HG02763 (cell line): ENCODE measurements around the gene CAPN5.

Experiments used
- ATAC-seq: cut with Tn5 transposase; IDR thresholded peaks from one replicate; pipeline ENCODE4 v1.9.1; 2021; ENCODE audit warnings: mild to moderate bottlenecking, moderate library complexity; ENCODE audit not compliant: unreplicated experiment

The CAPN5 gene

GRCh38 chr11:77146261-77147035 lies 79.7 kb downstream of the CAPN5 start:
- no peak for ATAC-seq

DNA sequence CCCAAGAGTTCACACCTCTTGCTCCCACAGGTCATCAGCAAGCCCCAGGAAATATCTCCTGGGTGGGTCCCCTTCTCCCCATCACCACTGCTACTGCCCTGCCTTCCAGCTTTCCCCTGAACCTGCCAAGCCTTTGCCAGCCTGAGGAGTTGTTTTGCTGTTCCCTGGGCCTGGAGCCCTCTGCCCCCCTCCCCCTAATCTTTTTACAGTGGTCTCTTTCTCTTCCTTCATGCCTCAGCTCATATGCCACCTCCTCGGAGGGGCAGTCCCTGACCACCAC lies 80.2 kb downstream of the CAPN5 start:
- ATAC-seq, result no peak

DNA sequence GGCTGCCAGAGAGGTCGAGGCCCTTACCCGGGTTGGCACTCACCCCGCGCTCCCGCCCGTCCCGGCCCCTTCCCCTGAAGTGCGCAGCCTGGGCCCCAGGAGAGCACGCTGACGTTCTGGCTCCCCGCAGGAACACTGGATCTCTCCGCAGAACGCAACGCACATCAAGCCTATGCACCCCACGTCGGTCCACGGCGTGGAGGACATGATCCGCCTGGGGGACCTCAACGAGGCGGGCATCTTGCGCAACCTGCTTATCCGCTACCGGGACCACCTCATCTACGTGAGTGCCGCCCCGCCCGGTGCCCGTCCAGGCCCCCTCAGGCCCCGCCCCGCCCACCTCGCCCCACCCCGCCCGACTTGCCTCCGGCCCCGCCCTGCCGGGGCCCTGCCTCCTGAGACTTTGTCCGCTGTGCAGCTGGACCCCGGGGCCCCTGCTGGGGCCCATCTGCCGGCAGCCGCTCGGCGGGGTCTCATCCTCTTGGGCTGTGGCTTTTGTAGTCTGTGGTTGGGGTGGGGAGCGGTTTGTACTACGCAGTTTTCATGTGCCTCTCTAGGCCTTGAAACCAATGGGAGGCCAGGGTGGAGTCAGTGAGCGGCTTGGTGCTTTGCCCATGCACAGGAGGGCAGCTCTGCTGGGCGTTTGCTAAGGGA lies 81.0 kb downstream of the CAPN5 start:
- no peak for ATAC-seq

DNA sequence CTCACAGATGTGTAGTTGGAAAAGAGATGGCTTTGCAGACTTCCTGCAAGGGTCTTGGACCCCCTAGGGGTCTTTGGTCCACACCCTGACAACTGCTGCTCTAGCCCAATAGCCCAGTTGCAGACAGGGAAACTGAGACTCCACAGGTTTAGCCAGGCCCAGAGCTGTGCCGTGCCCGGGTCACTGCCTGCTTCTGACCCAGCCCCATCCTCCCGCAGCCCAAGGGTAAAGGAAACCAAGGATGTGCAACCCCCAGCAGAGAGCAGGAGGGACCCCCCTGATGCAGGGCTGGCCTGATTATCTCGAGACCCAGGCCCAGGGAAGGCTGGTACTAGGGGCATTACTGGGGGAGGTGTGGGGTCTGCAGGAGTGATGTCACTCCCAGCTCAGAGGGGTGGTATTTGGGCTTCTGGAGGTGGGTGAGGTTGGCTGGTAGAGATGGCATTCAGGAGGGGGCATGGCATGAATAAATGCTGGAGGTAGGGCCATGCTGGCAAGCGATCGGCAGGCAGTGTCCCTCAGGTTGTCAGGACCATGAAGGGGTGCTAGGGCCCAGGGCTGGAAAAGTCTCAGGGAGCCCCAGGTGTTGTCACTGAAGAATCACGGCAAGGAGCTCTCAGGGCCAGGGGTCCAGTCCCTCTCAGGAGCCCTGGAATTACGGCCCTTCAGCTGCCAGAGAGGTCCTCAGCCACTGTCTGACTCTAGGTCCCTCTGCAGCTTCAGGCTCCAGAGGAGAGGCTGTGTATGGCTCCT lies 82.4 kb downstream of the CAPN5 start:
- no peak for ATAC-seq

GRCh38 chr11:77149716-77150392 lies 83.1 kb downstream of the CAPN5 start:
- ATAC-seq, result no peak

DNA sequence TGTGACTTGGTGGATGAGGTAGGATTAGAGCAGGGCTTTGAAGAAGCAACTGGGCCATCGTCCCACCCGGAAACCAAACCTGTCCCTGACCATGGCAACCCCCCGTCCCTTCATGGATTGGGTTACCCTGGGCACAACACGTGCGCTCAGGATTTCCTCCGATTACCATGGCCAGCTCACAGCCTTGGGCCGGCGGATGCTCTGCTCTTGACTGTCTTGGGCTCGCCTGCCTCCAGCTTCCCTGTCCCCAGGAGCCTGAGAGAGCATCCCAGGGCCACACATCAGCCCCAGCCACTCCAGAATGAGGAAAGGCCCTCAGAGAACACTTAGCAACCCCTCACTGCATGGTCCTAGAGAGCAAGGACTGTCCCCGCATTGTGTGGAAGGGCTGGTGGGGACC lies 84.1 kb downstream of the CAPN5 start:
- ATAC-seq, result no peak

DNA sequence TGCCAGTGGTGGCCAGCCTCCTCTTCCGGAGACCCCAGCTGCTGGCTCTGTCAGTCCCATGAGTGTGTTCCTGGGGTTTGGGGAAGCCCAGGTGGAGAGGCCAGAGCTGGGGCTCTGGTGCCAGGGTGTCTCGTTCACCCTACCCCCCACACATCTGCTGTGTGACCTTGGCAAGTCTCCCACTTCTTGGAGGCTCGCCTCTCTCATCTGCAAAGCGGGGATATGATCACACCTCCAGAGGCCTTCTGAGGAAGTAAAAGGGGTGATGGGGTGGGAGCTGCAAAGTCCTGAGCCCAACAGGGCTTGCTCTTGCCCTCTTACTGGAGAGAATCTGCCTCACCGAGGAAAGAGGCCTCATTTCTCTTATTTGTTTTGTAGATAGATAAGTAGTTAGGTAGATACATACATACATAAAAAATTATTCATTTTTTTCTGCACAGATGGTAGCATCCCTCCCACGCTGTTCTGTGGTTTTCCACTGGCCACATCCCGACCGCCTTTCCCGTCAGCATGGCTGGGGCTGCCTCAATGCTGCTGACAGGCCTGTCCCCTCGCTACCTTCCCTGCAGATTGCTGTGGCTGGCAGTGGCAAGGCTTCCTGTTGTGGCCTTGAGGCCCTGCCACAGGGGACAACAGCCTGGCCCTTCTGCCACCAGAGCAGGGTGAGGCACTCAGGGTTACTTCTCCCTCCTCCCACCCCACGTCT lies 85.2 kb downstream of the CAPN5 start:
- ATAC-seq, result no peak

DNA sequence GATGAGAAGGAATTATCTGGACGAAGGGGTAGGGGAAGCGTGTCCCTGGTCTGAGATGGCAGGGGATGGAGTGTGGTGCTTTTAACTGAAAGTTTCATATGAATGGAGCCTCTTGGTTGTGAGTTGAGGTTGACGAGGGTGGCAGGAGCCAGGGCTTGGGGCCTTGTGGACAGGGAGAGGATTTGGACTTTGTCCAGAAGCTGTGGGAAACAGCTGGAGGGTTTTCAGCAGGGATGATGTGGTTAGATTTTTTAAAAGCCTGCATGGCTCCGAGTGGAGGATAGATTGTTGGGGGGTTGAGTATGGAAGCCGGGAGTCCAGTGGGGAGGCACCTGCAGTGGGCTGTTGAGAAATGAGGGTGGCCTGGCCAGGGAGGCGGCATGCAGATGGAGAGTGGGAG lies 86.1 kb downstream of the CAPN5 start:
- ATAC-seq, result no peak

DNA sequence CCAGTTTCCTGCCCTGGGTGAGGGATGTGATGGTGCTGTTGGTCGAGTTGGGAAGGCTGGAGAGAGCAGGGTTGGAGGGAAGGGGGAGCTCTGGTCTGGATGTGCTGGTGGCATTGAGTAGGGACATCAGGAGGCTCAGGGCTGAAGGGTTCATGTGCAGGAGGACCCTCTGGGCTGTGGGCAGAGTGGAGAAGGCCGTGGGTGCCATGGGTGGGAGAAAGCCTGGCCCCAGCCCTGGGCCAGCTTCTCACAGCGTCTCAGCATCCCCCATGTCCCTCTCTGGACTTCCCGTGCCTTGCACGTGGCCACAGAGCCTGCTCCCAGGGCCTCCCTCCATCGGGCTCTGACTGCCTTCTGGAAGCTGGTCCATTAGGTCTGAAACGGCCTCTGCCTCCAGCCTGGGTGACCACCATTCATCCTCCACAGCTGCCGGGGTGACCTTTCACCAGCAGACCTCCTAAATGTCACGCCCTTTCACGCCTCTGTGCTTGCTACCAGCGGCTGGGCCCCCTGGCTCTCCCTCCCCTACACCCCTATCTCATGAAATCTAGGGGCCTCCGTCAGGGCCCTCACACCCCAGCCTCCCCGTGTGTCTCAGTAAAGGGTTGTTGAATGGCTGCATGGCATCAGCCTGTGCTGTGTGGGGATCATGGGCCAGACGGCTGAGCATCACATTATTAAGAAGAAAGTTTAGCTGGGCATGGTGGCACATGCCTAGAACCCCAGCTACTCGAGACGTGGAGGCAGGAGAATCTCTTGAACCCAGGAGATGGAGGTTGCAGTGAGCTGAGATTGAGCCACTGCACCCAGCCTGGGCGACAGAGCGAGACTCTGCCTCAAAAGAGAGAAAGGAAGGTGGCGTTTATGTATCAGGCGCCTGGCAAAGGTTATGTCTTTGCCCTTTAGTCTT lies 86.8 kb downstream of the CAPN5 start:
- ATAC-seq, result no peak

DNA sequence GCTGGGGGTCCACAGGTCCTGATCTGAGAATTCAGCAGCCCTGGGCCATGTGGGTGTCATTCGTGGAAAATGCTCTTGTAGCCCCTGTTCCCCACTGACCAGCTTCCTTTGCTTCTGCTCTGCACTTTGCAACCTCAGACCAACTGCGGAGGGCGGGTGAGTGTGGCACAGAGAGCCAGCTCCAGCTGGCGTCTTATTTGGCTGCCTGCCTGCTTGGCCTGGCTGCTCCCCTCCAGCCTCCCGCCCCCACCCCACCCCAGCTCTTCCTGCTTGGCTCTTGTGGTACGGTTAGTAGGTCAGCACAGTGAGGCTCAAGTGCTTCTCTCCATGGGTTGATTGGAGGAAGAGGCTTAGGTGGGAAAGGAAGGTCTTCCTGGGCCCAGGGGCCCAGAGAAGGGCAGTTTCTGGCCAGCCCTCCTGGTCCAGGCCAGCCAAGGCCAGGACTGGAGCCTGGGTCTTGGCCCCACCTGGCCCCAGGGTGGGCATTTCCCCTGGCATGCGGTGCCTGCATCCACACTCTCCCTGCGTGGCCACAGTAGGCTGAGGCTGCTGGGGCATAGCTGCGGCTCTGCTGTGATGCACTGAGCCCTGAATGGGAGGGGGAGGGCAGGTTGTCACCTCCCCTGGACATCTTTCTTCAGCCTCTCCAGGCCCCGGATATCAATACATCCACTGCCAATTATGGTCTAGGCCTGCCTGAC lies 87.8 kb downstream of the CAPN5 start:
- no peak for ATAC-seq

DNA sequence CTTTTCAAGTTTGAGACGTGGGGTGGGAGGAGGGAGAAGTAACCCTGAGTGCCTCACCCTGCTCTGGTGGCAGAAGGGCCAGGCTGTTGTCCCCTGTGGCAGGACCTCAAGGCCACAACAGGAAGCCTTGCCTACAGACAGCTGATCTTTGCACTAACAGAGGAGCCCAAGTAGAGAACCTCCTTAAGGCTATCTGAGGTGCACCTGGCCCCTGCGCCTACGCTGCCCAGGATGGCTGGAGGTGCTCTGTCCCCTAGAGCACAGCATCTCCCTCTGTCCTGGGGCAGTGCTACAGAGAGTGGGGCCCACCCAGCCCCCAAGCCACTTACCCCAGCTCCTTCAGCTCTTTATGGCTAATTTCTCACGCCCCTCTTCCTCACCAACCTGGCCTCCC lies 88.3 kb downstream of the CAPN5 start:
- no peak for ATAC-seq

GRCh38 chr11:77155556-77156130 lies 88.9 kb downstream of the CAPN5 start:
- no peak for ATAC-seq

GRCh38 chr11:77156396-77157195 lies 89.8 kb downstream of the CAPN5 start:
- ATAC-seq, result no peak

DNA sequence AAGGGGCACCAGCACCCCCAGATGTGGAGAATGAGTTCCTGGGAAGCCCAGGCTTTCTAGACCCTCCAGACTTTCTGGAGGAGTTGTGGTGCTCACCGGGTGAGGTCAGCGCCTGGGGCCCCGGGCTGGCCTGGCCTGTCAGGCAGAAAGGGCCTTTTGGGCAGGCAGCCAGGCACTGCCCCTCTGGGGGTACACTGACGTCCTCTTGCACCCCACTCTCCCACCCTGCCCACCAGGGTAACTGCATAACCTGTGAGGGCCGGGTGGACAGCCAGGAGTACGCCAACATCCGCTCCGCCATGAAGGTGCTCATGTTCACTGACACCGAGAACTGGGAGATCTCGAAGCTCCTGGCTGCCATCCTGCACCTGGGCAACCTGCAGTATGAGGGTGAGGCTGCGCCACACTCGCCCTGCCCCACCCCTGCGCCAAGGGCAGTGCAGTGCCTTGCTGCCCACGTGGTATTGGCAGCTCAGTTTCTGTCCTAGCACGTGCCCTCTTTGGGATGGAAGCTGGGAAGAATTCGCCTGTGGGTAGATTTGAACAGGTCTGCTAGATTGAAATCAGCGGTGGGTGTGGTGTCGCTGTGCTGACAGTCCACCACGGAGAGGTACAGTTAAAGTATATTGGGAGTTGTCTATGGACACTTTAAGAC lies 91.4 kb downstream of the CAPN5 start:
- ATAC-seq, result no peak

DNA sequence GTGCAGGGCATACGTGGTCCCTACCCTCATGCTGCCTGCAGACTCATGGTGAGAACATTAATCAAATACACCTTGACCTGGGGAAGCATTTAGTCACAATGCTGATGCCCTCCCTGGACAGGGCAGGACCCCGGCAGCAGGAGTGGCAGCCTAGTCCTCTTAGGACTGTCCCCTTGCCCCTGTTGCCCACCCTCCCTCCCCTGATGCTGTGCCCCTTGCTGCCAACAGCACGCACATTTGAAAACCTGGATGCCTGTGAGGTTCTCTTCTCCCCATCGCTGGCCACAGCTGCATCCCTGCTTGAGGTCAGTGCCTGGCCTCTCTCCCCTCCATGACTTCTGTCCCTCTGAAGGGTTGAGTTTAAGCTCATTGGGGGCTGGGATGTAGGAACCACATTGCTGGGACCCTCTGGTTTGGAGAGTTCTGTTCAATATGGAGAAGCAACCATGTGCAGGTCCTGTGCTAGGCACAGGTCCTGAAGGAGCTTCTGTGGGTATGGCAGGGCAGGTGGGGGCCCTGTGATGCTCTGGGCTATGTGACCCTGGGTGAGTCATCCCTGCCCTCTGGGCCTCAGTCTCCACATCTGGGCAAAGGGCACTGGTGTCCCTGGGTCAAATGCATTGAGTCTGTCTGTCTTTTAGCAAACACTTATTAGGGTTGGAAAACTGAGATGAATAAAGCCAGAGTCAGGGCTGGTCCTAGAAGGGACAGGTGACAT lies 92.6 kb downstream of the CAPN5 start:
- no peak for ATAC-seq

DNA sequence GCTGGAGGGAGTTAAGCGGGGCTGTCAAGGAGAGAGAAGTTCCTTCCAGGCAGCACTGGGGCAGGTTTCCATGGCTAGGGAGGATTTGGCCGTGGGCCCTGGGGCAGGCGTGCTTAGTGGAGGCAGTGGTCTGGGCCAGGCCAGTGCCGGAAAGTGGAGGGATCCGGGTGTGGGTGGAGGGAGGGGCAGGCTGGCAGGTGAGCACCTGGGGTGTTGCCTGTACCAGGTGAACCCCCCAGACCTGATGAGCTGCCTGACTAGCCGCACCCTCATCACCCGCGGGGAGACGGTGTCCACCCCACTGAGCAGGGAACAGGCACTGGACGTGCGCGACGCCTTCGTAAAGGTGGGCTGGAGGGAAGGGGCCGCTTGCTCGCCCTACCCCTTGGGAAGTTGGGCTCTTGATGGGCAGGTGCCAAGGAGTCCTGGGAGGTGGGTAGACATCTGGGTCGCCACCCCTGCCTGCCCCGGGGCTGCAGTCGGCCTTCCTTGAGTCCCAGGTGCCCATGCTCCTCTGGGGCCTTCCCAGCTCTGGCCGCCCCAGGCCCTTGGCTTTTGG lies 93.2 kb downstream of the CAPN5 start:
- ATAC-seq, result no peak

DNA sequence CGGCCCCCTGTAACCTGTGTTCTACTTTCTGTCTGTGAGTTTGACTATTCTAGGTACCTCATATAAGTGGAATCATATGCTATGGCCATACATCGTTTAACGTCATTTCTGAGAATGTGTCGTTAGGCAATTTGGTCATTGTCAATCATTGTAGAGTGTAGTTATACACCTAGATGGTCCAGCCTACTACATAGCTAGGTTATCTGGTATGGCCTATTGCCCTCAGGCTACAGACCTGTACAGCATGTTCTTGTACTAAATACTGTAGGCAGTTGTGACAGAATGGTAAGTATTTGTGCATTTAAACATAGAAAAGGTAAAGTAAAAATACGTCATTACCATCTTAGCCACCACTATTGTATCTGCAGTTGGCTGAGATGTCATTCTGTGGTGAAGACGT lies 96.5 kb downstream of the CAPN5 start:
- no peak for ATAC-seq
